Hematopoietic multipotent progenitor cell treated with erythropoietin and hydrocortisone succinate and interleukin-3 and kit ligand, for 6 days (in vitro differentiated cells): ENCODE results near the gene PRRX2.

ENCODE experiments used
- DNase-seq: peaks from one replicate; pipeline ENCODE4 v3.0.0-alpha.2; 2015

The PRRX2 gene

GRCh38 chr9:129712634-129713401, 47.4 kb downstream of the PRRX2 start:
- DNase-seq, result no peak

- no peak for DNase-seq
Measured at GRCh38 chr9:129713402-129713679, 47.9 kb downstream of the PRRX2 start.

- no peak for DNase-seq
Measured at GRCh38 chr9:129714511-129715061, 49.1 kb downstream of the PRRX2 start.

- no peak for DNase-seq
Measured at GRCh38 chr9:129716091-129716490, 50.6 kb downstream of the PRRX2 start.

GRCh38 chr9:129717991-129718390, 52.5 kb downstream of the PRRX2 start:
- no peak for DNase-seq

GRCh38 chr9:129718647-129719046, 53.2 kb downstream of the PRRX2 start:
- DNase-seq, result no peak

- no peak for DNase-seq
Measured at GRCh38 chr9:129719135-129719534, 53.7 kb downstream of the PRRX2 start.

- DNase-seq, result no peak
Measured at GRCh38 chr9:129720181-129720864, 54.9 kb downstream of the PRRX2 start.

- no peak for DNase-seq
Measured at GRCh38 chr9:129720865-129721545, 55.6 kb downstream of the PRRX2 start.

GRCh38 chr9:129722913-129723312, 57.5 kb downstream of the PRRX2 start:
- no peak for DNase-seq

- DNase-seq, result no peak
Measured at GRCh38 chr9:129724456-129725190, 59.2 kb downstream of the PRRX2 start.

- no peak for DNase-seq
Measured at GRCh38 chr9:129725795-129726251, 60.4 kb downstream of the PRRX2 start.

GRCh38 chr9:129726322-129727160, 61.1 kb downstream of the PRRX2 start:
- DNase-seq, result peak; percentile 79

GRCh38 chr9:129728744-129729143, 63.3 kb downstream of the PRRX2 start:
- DNase-seq, result no peak

GRCh38 chr9:129731477-129732085, 66.1 kb downstream of the PRRX2 start:
- DNase-seq, result no peak

- DNase-seq, result no peak
Measured at GRCh38 chr9:129732100-129732499, 66.7 kb downstream of the PRRX2 start.

- no peak for DNase-seq
Measured at GRCh38 chr9:129732946-129733631, 67.6 kb downstream of the PRRX2 start.

- no peak for DNase-seq
Measured at GRCh38 chr9:129733632-129733953, 68.1 kb downstream of the PRRX2 start.

- peak; percentile 55 for DNase-seq
Measured at GRCh38 chr9:129735546-129735945, 70.1 kb downstream of the PRRX2 start.

GRCh38 chr9:129736334-129736733, 70.9 kb downstream of the PRRX2 start:
- peak; percentile 41 for DNase-seq
